ENCODE measurements around the gene BNC2. TPM values are rescaled to one million over a fixed set of nuclear protein-coding genes. Genes with fewer than 3 reads are reported as not detected.

BNC2 gene
- total RNA-seq, 1 donor from 2014 or later: 2.9 TPM

GRCh38 chr9:16626577-16627130, 243.8 kb downstream of the BNC2 start:
- peak; percentile 73 for DNase-seq (ENCODE audit: low read depth)
- no peak for TF ChIP-seq CTCF (conservative IDR thresholded peaks at IDR 0.05; ENCODE audit: low read depth, low read length)
- peak overlapping the region; percentile 35 for H3K4me3 ChIP-seq (ENCODE audit: low read depth, low read length)

- H3K4me3 ChIP-seq (ENCODE audit: low read depth, low read length): no peak overlapping the region
- DNase-seq (ENCODE audit: low read depth): no peak
- TF ChIP-seq CTCF (conservative IDR thresholded peaks at IDR 0.05; ENCODE audit: low read depth, low read length): no peak
These were observed 244.7 kb downstream of the BNC2 start for GRCh38 chr9:16625811-16626210.

GRCh38 chr9:16625161-16625631, 245.3 kb downstream of the BNC2 start:
- TF ChIP-seq CTCF (conservative IDR thresholded peaks at IDR 0.05; ENCODE audit: low read depth, low read length): no peak
- no peak for DNase-seq (ENCODE audit: low read depth)
- peak overlapping the region; percentile 24 for H3K4me3 ChIP-seq (ENCODE audit: low read depth, low read length)

GRCh38 chr9:16624744-16625117, 245.7 kb downstream of the BNC2 start:
- TF ChIP-seq CTCF (conservative IDR thresholded peaks at IDR 0.05; ENCODE audit: low read depth, low read length): no peak
- H3K4me3 ChIP-seq (ENCODE audit: low read depth, low read length): no peak overlapping the region
- DNase-seq (ENCODE audit: low read depth): no peak

GRCh38 chr9:16623989-16624743, 246.3 kb downstream of the BNC2 start:
- DNase-seq (ENCODE audit: low read depth): no peak
- no peak for TF ChIP-seq CTCF (conservative IDR thresholded peaks at IDR 0.05; ENCODE audit: low read depth, low read length)

GRCh38 chr9:16622541-16622940, 247.9 kb downstream of the BNC2 start:
- no peak for DNase-seq (ENCODE audit: low read depth)
- no peak for TF ChIP-seq CTCF (conservative IDR thresholded peaks at IDR 0.05; ENCODE audit: low read depth, low read length)
- H3K4me3 ChIP-seq (ENCODE audit: low read depth, low read length): no peak overlapping the region

More at GRCh38 chr9:16623989-16624743, 246.3 kb downstream of the BNC2 start:
- H3K4me3 ChIP-seq (ENCODE audit: low read depth, low read length): peak overlapping the region; percentile 11

All from epithelial cell of proximal tubule (primary cell).